SK-N-SH treated with all-trans-retinoic acid at 6 μM for 48 hours (cell line): ENCODE measurements around the gene NRARP.
"Not testable (repeated sequence)": the region's sequence is repeated elsewhere in the genome, so short reads cannot be mapped to it uniquely, and the experiment has no call there.

Source experiments
- ATAC-seq: fragments of 200-7000 bp; cut with Tn5 transposase; 3 replicates; pipeline ENCODE4 v1.9.1; 2020; ENCODE audit warnings: mild to moderate bottlenecking, moderate library complexity
- ARNTL ChIP-seq: fragments of 450-650 bp; formaldehyde crosslinking; IDR thresholded peaks from 2 replicates; pipeline ENCODE4 v1.5.0; 2020; ENCODE audit warnings: low read depth, mild to moderate bottlenecking, moderate library complexity, borderline replicate concordance
- BACH2 ChIP-seq: fragments of 250-450 bp; sonication (Bioruptor Pico); IDR thresholded peaks from 2 replicates; pipeline ENCODE4 v1.9.0; 2021; ENCODE audit warnings: mild to moderate bottlenecking, borderline replicate concordance
- CREB5 ChIP-seq: fragments of 250-450 bp; sonication (Bioruptor Pico); IDR thresholded peaks from 2 replicates; pipeline ENCODE4 v1.5.1; 2020; ENCODE audit warnings: low read depth, mild to moderate bottlenecking, moderate library complexity
- ESRRG ChIP-seq: fragments of 250-450 bp; sonication (Bioruptor Pico); IDR thresholded peaks from 2 replicates; pipeline ENCODE4 v1.6.1; 2021; ENCODE audit warnings: mild to moderate bottlenecking
- GLIS3 ChIP-seq: fragments of 250-450 bp; sonication (Bioruptor Pico); IDR thresholded peaks from 2 replicates; pipeline ENCODE4 v1.5.0; 2020; ENCODE audit warnings: mild to moderate bottlenecking, moderate library complexity
- ISL1 ChIP-seq: fragments of 250-450 bp; sonication (Bioruptor Pico); IDR thresholded peaks from 2 replicates; pipeline ENCODE4 v2.1.2; 2022; ENCODE audit warnings: mild to moderate bottlenecking, moderate library complexity
- OSR1 ChIP-seq: fragments of 250-450 bp; sonication (Bioruptor Pico); IDR thresholded peaks from 2 replicates; pipeline ENCODE4 v1.8.0; 2022; ENCODE audit warnings: moderate library complexity, mild to moderate bottlenecking, inconsistent platforms
- POU6F1 ChIP-seq: fragments of 250-450 bp; sonication (Bioruptor Pico); IDR thresholded peaks from 2 replicates; pipeline ENCODE4 v1.8.0; 2021; ENCODE audit warnings: low read depth, mild to moderate bottlenecking, moderate library complexity, borderline replicate concordance
- PPARA ChIP-seq: fragments of 250-450 bp; sonication (Bioruptor Pico); IDR thresholded peaks from 2 replicates; pipeline ENCODE4 v1.5.0; 2020; ENCODE audit warnings: mild to moderate bottlenecking, borderline replicate concordance
- RARB ChIP-seq: fragments of 250-450 bp; sonication (Bioruptor Pico); IDR thresholded peaks from 2 replicates; pipeline ENCODE4 v1.8.0; 2021; ENCODE audit warnings: mild to moderate bottlenecking, moderate library complexity
- TCF4 ChIP-seq: fragments of 250-450 bp; sonication (Bioruptor Pico); IDR thresholded peaks from 2 replicates; pipeline ENCODE4 v1.8.0; 2021; ENCODE audit warnings: mild to moderate bottlenecking, moderate library complexity, borderline replicate concordance
- TOX ChIP-seq: fragments of 250-450 bp; sonication (Bioruptor Pico); IDR thresholded peaks from 2 replicates; pipeline ENCODE4 v1.8.0; 2021; ENCODE audit warnings: mild to moderate bottlenecking, moderate library complexity, borderline replicate concordance
- TSHZ2 ChIP-seq: fragments of 250-450 bp; sonication (Bioruptor Pico); IDR thresholded peaks from 2 replicates; pipeline ENCODE4 v1.5.0; 2020; ENCODE audit warnings: mild to moderate bottlenecking, moderate library complexity
- ZC3H10 ChIP-seq: fragments of 250-450 bp; sonication (Bioruptor Pico); IDR thresholded peaks from 2 replicates; pipeline ENCODE4 v1.5.1; 2021; ENCODE audit warnings: mild to moderate bottlenecking, moderate library complexity
- ZFP3 ChIP-seq: fragments of 250-450 bp; sonication (Bioruptor Pico); IDR thresholded peaks from 2 replicates; pipeline ENCODE4 v1.5.0; 2020; ENCODE audit warnings: mild to moderate bottlenecking, moderate library complexity
- ZFP30 ChIP-seq: fragments of 450-650 bp; formaldehyde crosslinking; IDR thresholded peaks from 2 replicates; pipeline ENCODE4 v1.5.0; 2022; ENCODE audit warnings: mild to moderate bottlenecking, moderate library complexity
- ZNF565 ChIP-seq: fragments of 450-650 bp; formaldehyde crosslinking; conservative IDR thresholded peaks from 2 replicates; pipeline ENCODE4 v1.5.0; 2020; ENCODE audit warnings: low read depth, mild to moderate bottlenecking, moderate library complexity
- ZNF70 ChIP-seq: fragments of 450-650 bp; formaldehyde crosslinking; IDR thresholded peaks from 2 replicates; pipeline ENCODE4 v1.5.0; 2020; ENCODE audit warnings: mild to moderate bottlenecking, moderate library complexity
- ZNF8 ChIP-seq: fragments of 450-650 bp; formaldehyde crosslinking; IDR thresholded peaks from 2 replicates; pipeline ENCODE4 v1.5.0; 2020; ENCODE audit warnings: mild to moderate bottlenecking, moderate library complexity

Gene NRARP

GRCh38 chr9:137333016-137333671, 31.1 kb upstream of the NRARP start:
- ATAC-seq: no peak
- TF ChIP-seq ZFP30 (CRISPR knock-in tag) (no peak), BACH2 (CRISPR knock-in tag) (no peak), ISL1 (no peak), ZNF70 (CRISPR knock-in tag) (no peak), CREB5 (CRISPR knock-in tag) (no peak), ZNF565 (CRISPR knock-in tag) (no peak)
- TF ChIP-seq, all 23 proteins: peak for 0

- no peak for TF ChIP-seq BACH2 (CRISPR knock-in tag)
- no peak for TF ChIP-seq ZNF70 (CRISPR knock-in tag)
- no peak for TF ChIP-seq ARNTL (CRISPR knock-in tag)
- TF ChIP-seq ZC3H10 (CRISPR knock-in tag): no peak
- TF ChIP-seq TOX (CRISPR knock-in tag): no peak
- TF ChIP-seq ZNF565 (CRISPR knock-in tag): no peak
- TF ChIP-seq PPARA (CRISPR knock-in tag): no peak
- no peak for TF ChIP-seq GLIS3 (CRISPR knock-in tag)
- no peak for TF ChIP-seq ZNF8 (CRISPR knock-in tag)
- TF ChIP-seq OSR1 (CRISPR knock-in tag): no peak
- no peak for TF ChIP-seq TSHZ2 (CRISPR knock-in tag)
- TF ChIP-seq TCF4: no peak
- TF ChIP-seq ESRRG (CRISPR knock-in tag): no peak
- no peak for TF ChIP-seq ZFP30 (CRISPR knock-in tag)
- no peak for TF ChIP-seq POU6F1 (CRISPR knock-in tag)
- no peak for TF ChIP-seq ZFP3 (CRISPR knock-in tag)
- TF ChIP-seq ISL1: no peak
- TF ChIP-seq RARB (CRISPR knock-in tag): no peak
- no peak for ATAC-seq
These were observed 29.9 kb upstream of the NRARP start for GRCh38 chr9:137331929-137332328.

- no peak for ATAC-seq
- no peak for TF ChIP-seq BACH2 (CRISPR knock-in tag)
These were observed 28.6 kb upstream of the NRARP start for GRCh38 chr9:137330689-137331088.

- ATAC-seq: not testable (repeated sequence)
These were observed 27.5 kb upstream of the NRARP start for GRCh38 chr9:137329590-137329989.

GRCh38 chr9:137327641-137328550, 25.8 kb upstream of the NRARP start:
- ATAC-seq: not testable (repeated sequence)
